ENCODE measurements around the gene NAGLU.

DNA sequence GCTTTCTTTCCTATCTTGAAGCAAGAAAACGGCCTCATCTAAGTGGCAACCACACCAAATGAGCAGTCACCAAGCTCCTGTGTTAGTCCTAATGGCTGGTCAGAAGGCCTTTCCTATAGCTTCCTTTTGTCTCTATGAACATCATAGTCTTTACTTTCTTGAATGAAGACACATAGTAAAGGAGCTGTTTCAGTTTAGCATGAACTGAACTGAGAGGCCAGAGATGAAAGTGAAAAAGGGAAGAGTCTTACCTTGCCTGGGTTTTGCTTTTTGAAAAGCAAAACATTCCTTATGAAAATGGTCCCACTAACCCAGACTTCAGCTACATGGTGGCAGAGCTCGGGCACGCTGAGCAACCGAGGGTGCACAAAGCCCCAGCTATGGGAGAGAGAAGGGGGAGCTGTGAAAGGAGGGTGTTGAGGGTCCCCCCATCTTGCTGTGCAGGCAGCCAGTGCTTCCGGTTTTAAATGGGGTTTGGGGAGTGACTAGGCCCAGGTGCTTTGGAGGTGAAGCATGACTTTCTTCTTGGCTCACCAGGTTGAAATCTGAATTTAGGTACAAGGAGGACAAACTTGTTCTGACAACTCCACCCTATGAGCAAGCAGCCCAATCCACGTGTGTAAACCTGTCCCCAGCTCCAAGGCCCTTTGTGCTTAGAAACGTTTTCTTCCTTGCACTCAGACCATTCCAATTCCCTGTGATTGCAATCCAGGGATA is 50.6 kb downstream of the NAGLU start:
- TF ChIP-seq, protein P1, sequence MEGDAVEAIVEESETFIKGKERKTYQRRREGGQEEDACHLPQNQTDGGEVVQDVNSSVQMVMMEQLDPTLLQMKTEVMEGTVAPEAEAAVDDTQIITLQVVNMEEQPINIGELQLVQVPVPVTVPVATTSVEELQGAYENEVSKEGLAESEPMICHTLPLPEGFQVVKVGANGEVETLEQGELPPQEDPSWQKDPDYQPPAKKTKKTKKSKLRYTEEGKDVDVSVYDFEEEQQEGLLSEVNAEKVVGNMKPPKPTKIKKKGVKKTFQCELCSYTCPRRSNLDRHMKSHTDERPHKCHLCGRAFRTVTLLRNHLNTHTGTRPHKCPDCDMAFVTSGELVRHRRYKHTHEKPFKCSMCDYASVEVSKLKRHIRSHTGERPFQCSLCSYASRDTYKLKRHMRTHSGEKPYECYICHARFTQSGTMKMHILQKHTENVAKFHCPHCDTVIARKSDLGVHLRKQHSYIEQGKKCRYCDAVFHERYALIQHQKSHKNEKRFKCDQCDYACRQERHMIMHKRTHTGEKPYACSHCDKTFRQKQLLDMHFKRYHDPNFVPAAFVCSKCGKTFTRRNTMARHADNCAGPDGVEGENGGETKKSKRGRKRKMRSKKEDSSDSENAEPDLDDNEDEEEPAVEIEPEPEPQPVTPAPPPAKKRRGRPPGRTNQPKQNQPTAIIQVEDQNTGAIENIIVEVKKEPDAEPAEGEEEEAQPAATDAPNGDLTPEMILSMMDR (IDR thresholded peaks at IDR 0.05; ENCODE audit: poor library complexity): no peak
- TF ChIP-seq EZH2 (IDR thresholded peaks at IDR 0.05; ENCODE audit: borderline replicate concordance) (no peak), EZH2phosphoT487 (IDR thresholded peaks at IDR 0.05; ENCODE audit: low read depth, severe bottlenecking, unreplicated experiment) (no peak)
